ENCODE data around the gene WDFY1.
"Not testable (repeated sequence)": the region's sequence is repeated elsewhere in the genome, so short reads cannot be mapped to it uniquely, and the experiment has no call there.

The WDFY1 gene

DNA sequence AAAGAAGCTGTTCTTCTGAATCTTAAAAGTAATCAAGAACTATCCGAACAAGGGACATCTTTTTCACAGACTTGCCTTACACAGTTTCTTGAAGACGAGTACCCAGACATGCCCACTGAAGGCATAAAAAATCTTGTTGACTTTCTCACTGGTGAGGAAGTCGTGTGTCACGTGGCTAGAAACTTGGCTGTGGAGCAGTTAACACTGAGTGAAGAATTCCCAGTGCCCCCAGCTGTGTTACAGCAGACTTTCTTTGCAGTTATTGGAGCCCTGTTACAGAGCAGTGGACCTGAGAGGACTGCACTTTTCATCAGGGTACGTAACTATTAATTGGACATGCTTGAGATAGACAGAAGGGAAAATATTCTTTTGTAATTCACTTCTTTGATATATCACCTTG lies 14.6 kb upstream of the WDFY1 start:
- DNase-seq (ENCODE audit: insufficient read length, low spot score) (no peak), FAIRE-seq (no peak)

DNA sequence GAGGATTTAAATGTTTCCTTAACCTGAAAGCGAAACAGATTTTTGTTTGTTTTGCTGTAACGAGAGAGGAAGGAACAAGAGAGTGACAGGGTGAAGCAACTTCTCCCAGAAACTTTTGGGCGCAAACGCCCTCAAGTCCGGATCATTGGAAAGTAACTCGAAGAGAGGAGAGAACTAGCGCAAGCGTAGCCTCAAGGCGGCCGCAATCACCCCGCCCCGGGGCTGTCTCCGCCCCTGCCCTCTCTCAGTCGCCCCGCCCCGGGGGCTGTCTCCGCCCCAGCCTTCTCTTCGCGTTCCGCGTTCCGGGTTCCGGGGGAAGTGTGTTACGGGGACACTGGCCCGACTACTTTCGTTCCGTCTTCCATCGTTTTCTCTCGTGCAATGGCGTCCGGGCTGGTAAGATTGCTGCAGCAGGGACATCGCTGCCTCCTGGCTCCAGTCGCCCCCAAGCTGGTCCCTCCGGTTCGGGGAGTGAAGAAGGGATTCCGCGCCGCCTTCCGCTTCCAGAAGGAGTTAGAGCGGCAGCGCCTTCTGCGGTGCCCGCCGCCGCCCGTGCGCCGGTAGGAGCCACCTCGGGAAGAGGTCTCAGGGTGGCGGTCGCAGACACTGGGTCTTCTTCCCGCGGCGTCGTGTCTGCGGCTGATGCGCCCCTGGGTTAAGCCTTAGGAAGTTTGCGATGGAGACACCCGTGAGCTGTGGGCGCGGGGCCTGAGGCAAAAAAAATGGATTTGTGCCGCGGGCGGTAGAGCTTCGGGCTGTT lies 12.1 kb upstream of the WDFY1 start, which contains the start of gene MRPL44:
Gene MRPL44 (plus strand): TSS at position 372 of the 760 bp plus-strand sequence. CDS start 10 bp downstream, at position 382.
- FAIRE-seq (peak; percentile 83), DNase-seq (ENCODE audit: insufficient read length, low spot score) (peak; percentile 83)

DNA sequence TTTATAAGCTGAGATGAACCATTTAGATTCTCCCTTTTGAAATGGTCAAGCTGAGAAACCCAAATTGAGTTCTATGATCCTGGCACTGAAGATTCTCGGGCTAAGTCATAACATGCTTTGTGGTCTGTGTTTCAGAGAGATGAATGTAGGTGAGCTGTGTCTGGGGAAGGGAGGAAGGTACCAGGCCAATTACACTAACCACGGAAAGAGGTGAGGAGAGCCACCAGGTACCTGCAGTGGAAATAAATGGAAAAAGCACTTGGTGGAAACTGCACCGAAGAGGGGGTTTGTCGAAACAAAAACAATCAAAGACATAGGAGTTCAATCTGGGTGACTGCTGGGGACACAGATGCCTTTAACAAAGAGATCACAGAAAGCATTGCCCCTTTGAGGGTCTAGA lies 11.2 kb upstream of the WDFY1 start:
- no peak for FAIRE-seq

GRCh38 chr2:223954401-223954800 lies 9.3 kb upstream of the WDFY1 start:
- FAIRE-seq (no peak), DNase-seq (ENCODE audit: insufficient read length, low spot score) (no peak)

More for the DNA sequence above, 11.2 kb upstream of the WDFY1 start:
- DNase-seq (ENCODE audit: insufficient read length, low spot score) = no peak

- no peak for DNase-seq (ENCODE audit: insufficient read length, low spot score)
- FAIRE-seq = no peak
Observed at GRCh38 chr2:223952280-223952968, 7.3 kb upstream of the WDFY1 start.

GRCh38 chr2:223950448-223951347 lies 5.6 kb upstream of the WDFY1 start:
- FAIRE-seq (no peak), DNase-seq (ENCODE audit: insufficient read length, low spot score) (no peak)

DNA sequence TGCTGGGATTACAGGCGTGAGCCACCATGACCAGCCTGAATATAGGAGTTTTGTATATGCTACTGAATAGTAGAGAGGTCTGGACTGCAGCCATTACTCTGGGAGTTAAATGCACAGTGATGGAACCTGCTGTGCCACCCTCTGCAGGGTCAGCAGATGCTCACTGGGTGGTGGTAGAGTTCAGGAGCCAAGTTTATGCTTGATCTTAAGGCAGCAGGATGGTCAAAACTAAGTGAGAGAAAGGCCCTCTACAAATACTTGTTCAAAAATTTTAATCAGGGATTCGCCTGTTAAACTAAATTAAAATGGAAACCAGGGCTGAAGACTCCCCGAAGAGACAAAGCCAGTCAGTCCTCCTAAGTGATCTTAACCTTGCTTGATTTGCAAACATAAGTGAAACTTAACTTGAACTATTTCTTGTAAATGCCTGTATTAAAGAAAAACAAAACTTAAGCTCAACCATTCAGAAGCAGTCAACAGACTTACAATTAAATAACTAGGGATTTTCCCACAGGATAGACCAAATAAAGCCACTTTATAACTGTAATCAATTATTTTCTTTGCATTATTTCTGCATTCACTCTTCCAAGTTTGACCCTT lies 4.2 kb upstream of the WDFY1 start:
- no peak for FAIRE-seq
- DNase-seq (ENCODE audit: insufficient read length, low spot score) = no peak

GRCh38 chr2:223947711-223948205 lies 2.6 kb upstream of the WDFY1 start:
- FAIRE-seq (no peak), DNase-seq (ENCODE audit: insufficient read length, low spot score) (no peak)

- no peak for FAIRE-seq
- DNase-seq (ENCODE audit: insufficient read length, low spot score) = no peak
Observed at GRCh38 chr2:223945755-223946154, 620 bp upstream of the WDFY1 start.

DNA sequence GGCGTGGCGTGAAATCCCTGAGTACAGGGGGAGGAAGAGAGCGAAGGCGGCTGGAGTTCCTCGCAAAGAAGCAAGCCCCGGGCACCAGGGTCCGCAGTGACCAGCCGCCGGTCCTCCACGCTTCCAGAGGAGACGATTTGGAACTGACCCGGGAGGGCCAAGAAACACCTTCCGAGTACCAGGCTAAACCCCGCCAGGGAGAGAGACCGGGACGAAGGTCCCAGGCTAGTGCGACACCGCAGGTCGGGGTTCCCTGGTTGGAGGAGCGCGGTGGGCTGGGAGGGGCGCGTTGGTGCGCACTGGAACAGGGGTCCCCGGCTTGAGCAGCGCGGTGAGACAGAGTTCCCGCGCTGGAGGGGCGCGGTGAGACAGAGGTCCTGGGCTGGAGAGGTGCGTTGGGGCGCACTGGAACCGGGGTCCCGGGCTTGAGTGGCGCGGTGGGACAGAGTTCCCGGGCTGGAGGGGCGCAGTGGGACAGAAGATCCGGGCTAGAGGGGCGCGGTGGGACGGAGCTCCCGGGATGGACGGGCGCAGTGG lies 901 bp downstream of the WDFY1 start:
- DNase-seq (ENCODE audit: insufficient read length, low spot score) (no peak), FAIRE-seq (no peak)

DNA sequence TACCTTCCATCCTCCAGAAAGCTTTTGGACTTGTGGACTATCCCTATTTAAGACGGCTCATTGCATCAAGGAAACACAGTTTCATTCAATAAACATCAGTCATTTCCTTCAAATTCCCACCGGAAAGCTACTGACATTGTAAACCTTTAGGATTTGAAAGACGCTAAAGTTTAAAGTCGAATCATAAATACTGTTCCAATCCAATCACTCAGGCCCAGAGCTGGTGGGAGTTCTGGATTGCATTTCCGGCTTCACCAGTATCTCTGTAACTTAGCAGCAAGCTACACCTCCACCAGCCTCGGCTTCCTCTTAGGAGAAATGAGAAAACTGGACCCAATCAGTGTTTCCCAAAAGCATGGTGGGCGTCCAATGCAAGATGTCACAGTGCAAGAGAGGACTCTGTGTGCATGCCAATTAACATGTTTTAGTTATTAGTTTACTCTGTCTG lies 1.6 kb downstream of the WDFY1 start:
- DNase-seq (ENCODE audit: insufficient read length, low spot score) (no peak), FAIRE-seq (no peak)

DNA sequence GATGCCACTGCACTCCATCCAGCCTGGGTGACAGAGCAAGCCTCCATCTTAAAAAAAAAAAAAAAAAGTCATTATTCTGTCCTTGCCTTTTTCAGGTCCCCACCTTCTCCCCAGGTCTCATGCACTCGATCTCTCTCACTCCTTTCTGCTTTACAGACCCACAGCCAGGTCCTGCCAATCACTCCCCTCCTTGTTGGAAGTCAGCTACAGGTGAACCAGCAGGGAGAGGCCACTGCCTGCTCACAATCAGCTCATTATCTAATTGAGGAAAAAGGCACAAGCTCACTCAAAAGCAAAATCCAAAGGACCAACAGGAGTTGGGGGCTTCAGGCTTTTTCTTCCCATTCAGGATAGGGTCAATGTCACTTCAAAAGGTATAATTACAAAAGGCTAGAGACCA lies 2.0 kb downstream of the WDFY1 start:
- DNase-seq (ENCODE audit: insufficient read length, low spot score) (no peak), FAIRE-seq (no peak)

- DNase-seq (ENCODE audit: insufficient read length, low spot score) = no peak
- FAIRE-seq = no peak
Observed at GRCh38 chr2:223941579-223942277, 3.4 kb downstream of the WDFY1 start.

DNA sequence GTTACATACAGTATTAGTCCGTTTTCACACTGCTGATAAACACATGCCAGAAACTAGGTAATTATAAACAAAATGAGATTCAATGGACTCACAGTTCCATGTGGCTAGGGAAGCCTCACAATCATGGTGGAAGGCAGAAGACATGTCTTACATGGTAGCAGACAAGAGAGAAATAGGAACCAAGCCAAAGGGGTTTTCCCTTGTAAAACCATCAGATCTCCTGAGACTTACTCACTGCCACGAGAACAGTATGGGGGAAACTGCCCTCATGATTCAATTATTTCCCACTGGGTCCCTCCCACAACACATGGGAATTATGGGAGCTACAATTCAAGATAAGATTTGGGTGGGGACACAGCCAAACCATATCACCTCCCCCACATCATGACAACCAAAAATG lies 5.7 kb downstream of the WDFY1 start:
- DNase-seq (ENCODE audit: insufficient read length, low spot score); FAIRE-seq: not testable (repeated sequence)

- no peak for FAIRE-seq
- no peak for DNase-seq (ENCODE audit: insufficient read length, low spot score)
Observed at GRCh38 chr2:223937535-223937934, 7.6 kb downstream of the WDFY1 start.

DNA sequence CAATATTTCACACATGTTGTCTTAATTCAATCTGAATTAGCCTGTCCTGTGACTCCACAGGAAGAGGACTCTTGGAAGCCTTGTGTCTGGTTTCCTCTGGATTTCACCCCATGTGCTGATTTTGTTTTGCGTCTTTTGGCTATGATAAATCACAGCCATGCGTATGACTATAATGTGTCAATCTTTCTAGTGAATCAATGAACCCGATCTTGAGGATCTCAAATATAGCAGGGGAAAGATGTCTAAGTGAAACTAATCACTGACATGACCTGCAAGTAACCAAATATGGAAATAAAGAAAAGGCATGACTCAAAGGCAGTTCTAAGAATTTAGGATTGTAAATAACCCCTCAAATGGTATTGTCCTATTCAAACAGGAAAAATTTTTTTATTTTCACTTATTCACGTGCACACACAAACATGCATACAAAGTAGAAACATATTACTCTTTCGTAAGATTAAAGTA lies 8.2 kb downstream of the WDFY1 start:
- no peak for DNase-seq (ENCODE audit: insufficient read length, low spot score)
- no peak for FAIRE-seq

DNA sequence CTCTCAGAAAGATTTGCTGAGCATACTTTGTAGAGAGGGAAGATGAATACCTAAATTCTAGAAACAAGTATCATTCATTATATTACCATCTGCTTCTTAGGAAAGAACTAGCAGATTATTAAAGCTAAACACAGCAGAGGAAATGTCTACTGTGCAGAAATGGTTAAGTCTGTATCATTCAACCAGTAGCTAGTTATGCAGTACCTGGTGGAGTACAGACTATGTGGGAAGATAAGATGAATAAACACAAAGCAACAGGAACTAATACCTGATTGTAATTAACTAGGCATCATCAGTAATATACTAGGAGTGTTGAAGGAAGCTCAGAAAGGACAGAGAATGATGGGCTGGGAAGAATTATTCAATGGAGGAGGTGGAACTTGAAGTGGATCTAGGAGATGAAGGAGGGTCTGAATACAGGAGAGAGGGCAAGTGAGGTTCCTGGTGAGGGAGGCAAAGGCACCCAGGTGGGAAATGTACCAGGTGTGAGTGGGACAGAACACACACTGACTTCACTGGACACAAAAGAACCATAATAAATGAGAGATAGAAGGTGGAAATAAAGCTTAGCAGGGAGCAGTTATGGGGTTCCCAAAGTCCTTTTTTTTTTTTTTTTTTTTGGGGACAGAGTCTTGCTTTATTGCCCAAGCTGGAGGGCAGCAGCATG lies 9.5 kb downstream of the WDFY1 start:
- no peak for DNase-seq (ENCODE audit: insufficient read length, low spot score)
- FAIRE-seq = no peak

DNA sequence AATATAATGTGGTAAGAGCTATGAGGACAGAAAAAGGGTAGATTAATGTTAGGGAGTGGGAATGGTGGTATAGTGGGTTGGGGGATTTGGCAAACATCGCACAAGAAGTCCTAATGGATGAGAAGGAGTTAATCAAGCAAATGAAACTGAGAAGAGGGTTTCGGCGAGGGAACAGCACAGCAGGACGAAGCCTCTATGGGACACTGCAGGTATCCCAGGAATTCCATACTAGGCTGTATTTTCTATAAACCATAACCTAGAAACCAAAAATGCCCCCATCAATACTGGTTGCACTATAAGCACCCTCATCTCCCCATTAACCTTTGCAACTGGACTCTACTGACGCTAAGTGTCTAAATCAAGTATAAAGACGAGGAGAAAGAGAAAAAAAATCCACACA lies 10.3 kb downstream of the WDFY1 start:
- no peak for FAIRE-seq
- DNase-seq (ENCODE audit: insufficient read length, low spot score) = no peak
